Mesenteric fat pad (tissue), 1 donor: ENCODE data around the gene SLC6A9. TPM values are rescaled to one million over a fixed set of nuclear protein-coding genes. Genes with fewer than 3 reads are reported as not detected.

ENCODE experiments used
- DNase-seq: peaks from one replicate; pipeline ENCODE4 v3.0.0-alpha.2; 2020; ENCODE audit warnings: low spot score
- total RNA-seq: library from RNA; stranded (reverse); fragmentation: NEBNext Ultra II Directional; extraction: Animal tissue kit (Norgen Biotek cat#: 25700); gene quantifications from one replicate; pipeline ENCODE4 v1.2.1, GENCODE V29; 2021
- donor health status: DM: yes; HTN: yes; CAD: no.

The SLC6A9 gene
- total RNA-seq, 1 donor from 2014 or later = 2.2 TPM

- DNase-seq = no peak
Measured at GRCh38 chr1:43986712-43987111, 44.5 kb downstream of the SLC6A9 start.

- no peak for DNase-seq
Measured at GRCh38 chr1:43985984-43986595, 45.2 kb downstream of the SLC6A9 start.

GRCh38 chr1:43984855-43985254 lies 46.4 kb downstream of the SLC6A9 start:
- no peak for DNase-seq

GRCh38 chr1:43983253-43983899 lies 47.9 kb downstream of the SLC6A9 start:
- DNase-seq = no peak

GRCh38 chr1:43982808-43983207 lies 48.5 kb downstream of the SLC6A9 start:
- no peak for DNase-seq

- DNase-seq = no peak
Measured at GRCh38 chr1:43982241-43982640, 49.0 kb downstream of the SLC6A9 start.

GRCh38 chr1:43981636-43982035 lies 49.6 kb downstream of the SLC6A9 start:
- no peak for DNase-seq

DNA sequence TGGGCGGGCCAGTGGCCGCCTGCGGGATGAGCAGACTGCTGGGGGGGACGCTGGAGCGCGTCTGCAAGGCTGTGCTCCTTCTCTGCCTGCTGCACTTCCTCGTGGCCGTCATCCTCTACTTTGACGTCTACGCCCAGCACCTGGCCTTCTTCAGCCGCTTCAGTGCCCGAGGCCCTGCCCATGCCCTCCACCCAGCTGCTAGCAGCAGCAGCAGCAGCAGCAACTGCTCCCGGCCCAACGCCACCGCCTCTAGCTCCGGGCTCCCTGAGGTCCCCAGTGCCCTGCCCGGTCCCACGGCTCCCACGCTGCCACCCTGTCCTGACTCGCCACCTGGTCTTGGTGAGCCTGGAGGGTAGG lies 50.1 kb downstream of the SLC6A9 start:
- DNase-seq = no peak

DNA sequence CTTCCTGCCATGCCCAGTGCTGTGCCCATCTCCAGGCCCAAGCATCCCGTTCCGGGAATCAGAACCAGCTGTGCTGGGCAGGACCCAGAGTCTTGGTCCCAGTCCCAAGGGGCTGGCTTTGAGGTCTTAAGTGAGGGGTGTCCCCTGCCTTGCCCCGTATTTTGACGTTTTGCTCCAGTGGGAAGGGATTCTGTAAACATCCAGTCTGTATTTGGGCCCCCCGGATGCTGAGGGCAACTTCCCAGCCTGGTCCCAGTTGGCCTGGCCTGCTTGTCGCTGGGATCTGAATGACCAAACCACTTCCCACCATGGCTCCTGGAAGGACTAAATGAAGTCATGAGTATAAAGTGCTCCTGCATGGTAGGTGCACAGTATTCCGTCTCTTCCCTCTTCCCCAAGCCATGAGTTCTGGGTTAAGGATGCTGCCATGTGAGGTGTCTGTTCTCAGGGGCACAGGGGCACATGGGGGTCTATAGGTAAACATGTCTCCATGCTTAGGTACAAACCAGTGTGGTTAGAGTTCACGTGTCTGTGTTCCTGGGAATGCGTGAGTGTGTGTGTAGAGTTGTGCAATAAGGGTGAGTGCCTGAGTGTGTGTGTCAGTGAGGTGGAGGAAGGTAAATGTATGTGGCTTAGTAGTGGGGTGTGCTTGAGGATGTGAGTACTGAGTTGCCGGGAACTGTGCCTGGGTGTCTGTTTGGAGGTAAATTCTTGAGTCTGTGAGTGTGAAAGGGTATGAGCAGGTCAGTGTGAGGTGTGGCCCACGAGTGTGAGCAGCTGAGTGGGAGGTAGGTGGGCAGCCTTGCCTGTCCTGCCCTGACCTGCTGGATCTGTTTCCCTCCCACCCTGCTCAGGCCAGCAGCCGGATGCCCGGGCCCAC lies 50.8 kb downstream of the SLC6A9 start:
- DNase-seq = no peak

DNA sequence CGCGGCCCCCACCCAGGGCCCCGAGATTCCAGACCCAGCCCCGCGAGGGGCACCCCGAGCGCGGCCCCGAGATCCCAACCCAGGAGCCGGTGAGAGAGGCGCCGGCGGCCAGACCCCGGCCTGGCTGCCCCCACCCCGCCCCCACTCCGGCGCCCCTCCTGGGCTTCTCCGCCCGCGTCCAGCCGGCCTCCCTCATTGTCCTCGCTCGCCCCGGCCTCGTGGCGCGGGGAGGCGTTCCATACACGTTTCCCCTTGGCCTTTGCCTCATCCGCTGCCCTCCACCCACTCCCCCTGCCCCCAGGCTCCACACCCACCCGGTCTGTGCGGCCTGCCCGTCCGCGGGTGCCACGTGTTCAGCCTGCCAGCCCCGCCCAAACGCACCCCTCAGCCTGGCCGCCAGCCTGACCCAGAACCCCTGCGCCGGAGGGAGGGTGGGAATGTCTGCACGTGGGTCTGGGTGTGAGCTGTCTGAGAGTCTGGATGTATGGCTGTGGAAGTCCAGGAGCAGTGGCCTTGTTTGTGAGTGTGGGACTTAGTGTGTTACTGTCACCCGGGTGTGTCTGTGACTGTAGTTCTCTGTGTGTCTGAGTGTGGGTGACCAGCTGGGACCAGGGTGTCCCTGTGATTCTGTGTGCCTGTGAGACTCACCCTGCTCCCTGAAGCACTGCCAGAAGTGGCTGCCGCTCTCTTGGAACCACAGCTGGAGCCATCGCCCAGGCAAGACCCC lies 51.6 kb downstream of the SLC6A9 start:
- no peak for DNase-seq

DNA sequence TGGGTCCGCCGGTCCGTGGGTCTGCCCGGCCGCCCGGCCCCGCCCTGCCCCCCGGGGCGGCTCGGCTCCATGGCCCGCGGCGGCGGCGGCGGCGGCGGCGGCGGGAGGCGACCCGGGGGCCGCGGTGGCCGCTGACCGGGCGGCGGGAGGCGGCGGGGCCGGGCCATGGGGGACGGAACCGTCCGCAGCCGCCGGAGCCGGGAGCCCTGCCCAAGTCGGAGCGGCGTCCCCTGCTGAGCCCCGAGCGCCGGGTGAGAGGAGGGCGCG lies 52.1 kb downstream of the SLC6A9 start:
- DNase-seq = no peak

GRCh38 chr1:43978551-43979260 lies 52.6 kb downstream of the SLC6A9 start, which contains the start of gene B4GALT2:
TSS of gene B4GALT2 (plus strand) at chr1:43979210. CDS start at chr1:43981161, 1,951 bp downstream.
- DNase-seq = no peak

DNA sequence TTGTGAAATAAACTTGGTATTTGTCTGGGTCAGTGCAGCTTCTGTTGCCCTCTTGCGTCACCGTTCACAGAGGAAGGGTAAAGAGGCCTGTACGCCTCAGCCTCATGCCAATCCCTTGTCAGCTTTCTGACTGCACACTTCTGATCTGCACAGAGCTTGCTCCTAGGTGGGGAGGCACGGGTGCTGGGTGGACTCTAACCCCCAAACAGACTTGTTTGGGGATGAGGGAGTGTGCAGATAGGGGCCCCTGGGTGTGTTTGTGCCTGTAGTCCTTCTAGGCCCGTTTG lies 53.1 kb downstream of the SLC6A9 start:
- no peak for DNase-seq

DNA sequence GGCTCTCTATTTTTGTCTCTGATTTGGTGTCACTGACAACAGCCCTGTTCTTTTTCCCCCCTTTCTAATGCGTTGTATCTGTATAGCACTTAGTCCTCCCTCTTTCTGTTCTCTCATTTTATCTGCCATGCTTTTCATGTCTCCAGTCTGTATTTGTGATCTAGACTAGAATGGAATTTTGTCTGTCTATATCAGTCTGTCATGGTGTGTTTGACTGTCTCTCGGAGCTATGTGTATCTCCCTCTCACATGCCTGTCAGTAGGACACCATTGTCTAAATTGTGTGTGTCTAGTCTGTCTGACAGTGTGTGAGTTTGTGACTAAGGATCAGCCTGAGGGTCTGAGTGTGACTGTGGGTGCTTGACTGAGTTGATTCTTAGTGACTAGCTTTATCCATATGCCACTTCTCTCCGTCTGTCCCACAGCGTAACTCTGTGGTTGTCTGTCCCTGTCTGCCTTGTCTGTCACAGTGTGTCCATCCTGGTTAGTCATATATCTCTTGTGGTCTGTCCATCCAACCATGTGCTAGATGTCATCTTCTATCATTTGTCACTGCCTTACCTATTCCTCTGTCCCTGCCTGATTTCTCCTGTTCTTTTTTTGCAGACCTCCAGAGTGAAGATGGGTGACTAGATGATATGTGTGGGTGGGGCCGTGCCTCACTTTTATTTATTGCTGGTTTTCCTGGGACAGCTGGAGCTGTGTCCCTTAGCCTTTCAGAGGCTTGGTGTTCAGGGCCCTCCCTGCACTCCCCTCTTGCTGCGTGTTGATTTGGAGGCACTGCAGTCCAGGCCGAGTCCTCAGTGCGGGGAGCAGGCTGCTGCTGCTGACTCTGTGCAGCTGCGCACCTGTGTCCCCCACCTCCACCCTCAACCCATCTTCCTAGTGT lies 53.6 kb downstream of the SLC6A9 start:
- DNase-seq = no peak

GRCh38 chr1:43976890-43977289 lies 54.4 kb downstream of the SLC6A9 start:
- no peak for DNase-seq

DNA sequence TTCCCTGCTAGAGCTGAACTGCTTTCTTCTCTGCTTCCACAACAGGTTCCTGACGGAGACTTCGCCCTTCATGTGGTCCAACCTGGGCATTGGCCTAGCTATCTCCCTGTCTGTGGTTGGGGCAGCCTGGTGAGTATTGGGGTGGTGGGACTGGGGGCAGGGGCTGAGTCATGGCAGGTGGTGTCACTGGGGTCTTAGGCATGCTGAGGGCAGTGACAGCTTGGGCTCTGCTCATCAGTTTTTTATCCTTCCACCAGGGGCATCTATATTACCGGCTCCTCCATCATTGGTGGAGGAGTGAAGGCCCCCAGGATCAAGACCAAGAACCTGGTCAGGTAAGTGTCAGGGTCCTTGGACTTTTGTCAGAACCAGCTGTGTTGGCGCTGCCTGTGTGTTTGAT lies 55.2 kb downstream of the SLC6A9 start:
- DNase-seq = no peak

- DNase-seq = no peak
Measured at GRCh38 chr1:43975249-43975961, 55.9 kb downstream of the SLC6A9 start.

DNA sequence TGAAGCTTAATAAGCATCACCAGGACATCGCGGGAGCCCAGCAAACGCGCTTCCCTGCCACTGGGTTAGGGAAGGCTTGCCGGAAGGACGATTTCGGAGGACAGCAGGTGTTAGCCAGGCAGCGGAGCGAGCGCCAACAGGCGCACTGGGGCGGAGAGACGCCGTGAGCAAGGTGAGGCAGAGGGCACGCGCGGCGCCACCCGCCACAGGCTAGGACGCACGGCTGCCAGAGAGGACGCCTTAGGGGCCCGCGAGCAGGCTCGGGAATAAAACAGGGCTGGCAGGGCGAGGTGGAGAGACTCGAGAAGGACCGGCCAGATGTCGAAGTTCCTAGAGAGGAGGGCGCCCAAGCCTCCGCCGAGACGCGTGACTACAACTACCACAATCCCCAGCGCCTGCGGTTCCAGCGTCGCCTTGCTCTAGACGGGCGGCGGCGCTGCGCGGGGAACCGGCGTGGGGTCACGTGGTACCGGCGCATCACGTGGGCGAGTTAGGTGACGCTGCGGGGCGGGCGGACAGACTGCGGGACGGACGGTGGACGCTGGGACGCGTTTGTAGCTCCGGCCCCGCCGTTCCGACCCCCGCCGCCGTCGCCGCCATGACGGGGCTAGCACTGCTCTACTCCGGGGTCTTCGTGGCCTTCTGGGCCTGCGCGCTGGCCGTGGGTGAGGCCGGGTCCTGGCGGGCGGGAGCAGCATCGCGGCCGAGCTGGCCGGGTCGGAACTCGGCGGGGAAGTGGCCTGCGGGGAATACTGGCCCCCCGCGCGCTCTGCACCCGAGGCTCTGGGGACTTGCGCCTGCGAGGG lies 56.6 kb downstream of the SLC6A9 start, which contains the start of gene ATP6V0B:
TSS of gene ATP6V0B (plus strand) at position 518 of the 806 bp plus-strand sequence. CDS start at position 599, 81 bp downstream.
- DNase-seq = peak; percentile 99

DNA sequence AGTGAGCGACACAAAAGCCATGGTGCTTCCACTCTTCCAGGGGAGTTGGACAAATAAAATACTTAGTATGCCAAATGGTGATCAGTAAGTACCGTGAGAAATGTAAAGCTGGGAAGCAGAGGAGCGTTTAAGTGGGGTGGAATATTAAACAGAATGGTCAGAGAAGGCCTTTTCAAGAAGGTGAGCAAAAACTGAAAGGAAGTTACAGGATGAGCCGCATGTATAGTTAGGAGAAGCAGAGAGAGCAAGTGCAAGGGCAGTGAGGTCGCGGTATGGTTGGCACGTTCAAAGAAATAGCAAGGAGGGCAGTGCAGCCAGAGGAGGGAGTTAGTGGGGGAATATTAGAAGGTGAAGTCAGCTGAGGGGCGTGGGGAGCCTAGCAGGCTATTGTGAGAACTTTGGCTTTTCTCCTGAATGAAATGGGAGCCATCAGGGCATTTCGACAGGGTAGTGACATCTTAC lies 57.2 kb downstream of the SLC6A9 start:
- no peak for DNase-seq
